Psoas muscle (tissue), 8 donors: ENCODE data around the gene ZNF345. TPM values are rescaled to one million over a fixed set of nuclear protein-coding genes. Genes with fewer than 3 reads are reported as not detected.

Experiments used
- ATAC-seq, 4 donors: fragments of 200-7000 bp; cut with Tn5 transposase; one replicate each; pipeline ENCODE4 v1.9.1; 2020; ENCODE audit warnings: moderate library complexity in 3 of 4, mild to moderate bottlenecking in 2 of 4
- DNase-seq, 2 donors: peaks; one replicate each; pipeline ENCODE4 v3.0.0-alpha.2; 2020
- H3K27ac ChIP-seq: fragments of 200-600 bp; one replicate; pipeline ENCODE4 v1.8.0; 2022
- H3K27me3 ChIP-seq, 3 donors: fragments of 200-600 bp in 1 of 3; one replicate each; pipeline versions ENCODE4 v1.6.1 to v1.8.0; 2013 to 2022; ENCODE audit warnings: low read length in 2 of 3, mild to moderate bottlenecking in 2 of 3, moderate library complexity in 1 of 3; ENCODE audit not compliant: insufficient read depth in 3 of 3
- H3K36me3 ChIP-seq, 2 donors: fragments of 200-600 bp in 1 of 2; one replicate each; pipeline versions ENCODE4 v1.6.1 to v1.8.0; 2013 to 2022; ENCODE audit warnings: low read depth in 1 of 2, mild to moderate bottlenecking in 1 of 2, moderate library complexity in 1 of 2; ENCODE audit not compliant: insufficient read depth in 1 of 2
- H3K4me1 ChIP-seq: fragments of 200-600 bp; one replicate; pipeline ENCODE4 v1.8.0; 2022
- H3K4me3 ChIP-seq: fragments of 200-600 bp; one replicate; pipeline ENCODE4 v1.8.0; 2022; ENCODE audit warnings: mild to moderate bottlenecking
- H3K9me3 ChIP-seq: fragments of 200-600 bp; one replicate; pipeline ENCODE4 v1.8.0; 2022
- CTCF ChIP-seq: fragments of 200-600 bp; IDR thresholded peaks from one replicate; pipeline ENCODE4 v1.8.0; 2022; ENCODE audit warnings: antibody characterized with exemption
- WGBS, 3 donors: extraction: QIAGEN DNeasy Blood & Tissue Kit; methylation state at CpG; one replicate each; pipeline versions ENCODE4 v1.1.6 to v1.1.7; 2013; 5-methylcytosine and 5-hydroxymethylcytosine counted together
- intact Hi-C, 2 donors: fragments of 100-400 bp; cut with DNase I; formaldehyde crosslinking; loops; one replicate each; pipeline versions ENCODE4 v1.11.0 to v1.14.2; 2022
- polyA plus RNA-seq, 3 donors: library from polyadenylated mRNA; stranded (reverse); fragments of 200-250 nt; gene quantifications; one replicate each; pipeline ENCODE4 v1.2.3, GENCODE V29; 2013
- total RNA-seq, 4 donors: library from RNA; stranded (reverse); fragmentation: NEBNext Ultra II Directional in 2 of 4; extraction: Animal tissue kit (Norgen Biotek cat#: 25700) in 2 of 4; gene quantifications; one replicate each; pipeline versions ENCODE4 v1.2.1 to v1.2.4, GENCODE V29; 2021 to 2023
- donor health status: healthy with polysubstance abuse.
- donor health status: DM: no; HTN: no; CAD: no; lungs with moderate emphysema.
- donor health status: Bipolar disorder and iron deficiency.
- donor health status: healthy.
- donor health status: DM: yes; HTN: yes; CAD: no.
- donor health status: DM: no; HTN: no; CAD: no.
- donor health status: DM: no; HTN: no; CAD: no.
- donor health status: DM: yes; HTN: yes; CAD: no.

ZNF345 gene
- total and polyA plus RNA-seq, 7 donors: 0.42 to 2.3 (median 1.4) TPM

GRCh38 chr19:36915992-36916830 lies 65.5 kb downstream of the ZNF345 start, which contains the start of the genes ZNF568 and ZNF829:
Gene ZNF568 (plus strand): TSS chr19:36916332. CDS start chr19:36922771, 6,439 bp downstream.
Gene ZNF829 (minus strand): TSS chr19:36916291. CDS start chr19:36915167, 1,124 bp downstream.
- DNase-seq: peak; percentile 88 to 95
- Histone ChIP-seq H3K4me1 (no peaks in the 10 kb centered on the region), H3K9me3 (peaks cover 28% of the 10 kb centered on the region), H3K4me3 (peak within 1 kb of the TSS; percentile 95), H3K36me3 (peaks cover 4 to 41% of the 10 kb centered on the region in 2 donors), H3K27ac (peak within 1 kb of the TSS; percentile 97), H3K27me3 (no peaks in the 10 kb centered on the region)
- peak; percentile 57 for TF ChIP-seq CTCF
- 0% methylated on average over 57 of the region's 57 CpGs for WGBS, 3 donors
- intact Hi-C loops: loop anchor here (5.0 kb wide), 4 partner anchors 64 to 301 kb away; partner anchors contain the start of genes ZNF345 (in 2 of the 2), ZNF383 (in 1 of the 2), ZNF420 (in 1 of the 2) and ZNF790 (in 1 of the 2)
- ATAC-seq: peak; percentile 96 to 99 (median 98)

GRCh38 chr19:36916991-36917390 lies 66.3 kb downstream of the ZNF345 start:
- intact Hi-C loops: loop anchor here (5.0 kb wide), 4 partner anchors 65 to 300 kb away; partner anchors contain the start of genes ZNF345 (in 2 of the 2), ZNF383 (in 1 of the 2), ZNF420 (in 1 of the 2) and ZNF790 (in 1 of the 2)
- peak; percentile 19 to 50 (median 38) for ATAC-seq
- Histone ChIP-seq H3K27ac (peak overlapping the region; percentile 97), H3K36me3 (peaks cover under 1 to 49% of the 10 kb centered on the region in 2 donors), H3K4me1 (no peaks in the 10 kb centered on the region), H3K9me3 (peaks cover 26% of the 10 kb centered on the region), H3K4me3 (peak overlapping the region; percentile 95), H3K27me3 (no peaks in the 10 kb centered on the region)
- DNase-seq: no peak
- TF ChIP-seq CTCF: no peak
- WGBS, 3 donors: 15 to 21% (median 19%) methylated on average over 7 of the region's 7 CpGs

- no peaks in the 10 kb centered on the region for H3K4me1 ChIP-seq
- intact Hi-C loops: loop anchor here (5.0 kb wide), 4 partner anchors 66 to 299 kb away; partner anchors contain the start of genes ZNF345 (in 2 of the 2), ZNF383 (in 1 of the 2), ZNF420 (in 1 of the 2) and ZNF790 (in 1 of the 2)
- TF ChIP-seq CTCF: no peak
- peaks cover 20% of the 10 kb centered on the region for H3K9me3 ChIP-seq
- H3K4me3 ChIP-seq: no peak overlapping the region
- DNase-seq: no peak
- no peak for ATAC-seq
- no peak overlapping the region for H3K27ac ChIP-seq
- peaks cover 0 to 55% of the 10 kb centered on the region in 2 donors for H3K36me3 ChIP-seq
- H3K27me3 ChIP-seq: no peaks in the 10 kb centered on the region
- 92 to 95% (median 94%) methylated on average over 9 of the region's 9 CpGs for WGBS, 3 donors
Measured at GRCh38 chr19:36918090-36918489, 67.4 kb downstream of the ZNF345 start.

Other genes starting within 250 kb of the ZNF345 start
- gene ZNF382, start 245.6 kb upstream of the ZNF345 start, total RNA-seq: 1 to 10 TPM in 3 of 4 donors, under 1 TPM in 1; 0.61 to 6.7 (median 2.4) TPM
- gene ZNF382, start 245.6 kb upstream of the ZNF345 start, polyA plus RNA-seq: 1 to 10 TPM in 2 of 3 donors, under 1 TPM in 1; 0.77 to 1.5 (median 1.2) TPM
- gene ZNF461, start 184.0 kb upstream of the ZNF345 start, total RNA-seq: 1 to 10 TPM; 2.0 to 5.1 (median 2.2) TPM
- 1 to 10 TPM; 1.6 to 5.7 (median 1.7) TPM for gene ZNF461, start 184.0 kb upstream of the ZNF345 start, polyA plus RNA-seq
- 1 to 10 TPM; 1.8 to 3.6 (median 2.3) TPM for gene ZNF567, start 163.3 kb upstream of the ZNF345 start, total RNA-seq
- 1 to 10 TPM in 2 of 3 donors, under 1 TPM in 1; 0.73 to 3.0 (median 2.0) TPM for gene ZNF567, start 163.3 kb upstream of the ZNF345 start, polyA plus RNA-seq
- gene ZNF850, start 78.1 kb upstream of the ZNF345 start, total RNA-seq: 1 to 10 TPM in 1 of 4 donors, under 1 TPM in 3; 0.27 to 1.1 (median 0.61) TPM
- under 1 TPM; 0.10 to 0.29 (median 0.14) TPM for gene ZNF850, start 78.1 kb upstream of the ZNF345 start, polyA plus RNA-seq
- 1 to 10 TPM; 2.5 to 5.1 (median 4.5) TPM for gene ZNF790, start 12.5 kb upstream of the ZNF345 start, total RNA-seq
- gene ZNF790, start 12.5 kb upstream of the ZNF345 start, polyA plus RNA-seq: 1 to 10 TPM; 1.4 to 7.5 (median 1.7) TPM
- gene ZNF829, start 65.4 kb downstream of the ZNF345 start, total RNA-seq: 1 to 10 TPM in 2 of 4 donors, under 1 TPM in 2; 0.92 to 1.5 (median 1.1) TPM
- gene ZNF829, start 65.4 kb downstream of the ZNF345 start, polyA plus RNA-seq: 1 to 10 TPM in 1 of 3 donors, under 1 TPM in 2; 0.61 to 1.3 (median 0.65) TPM
- 10 to 100 TPM in 1 of 4 donors, 1 to 10 TPM in 3; 4.8 to 13.9 (median 7.3) TPM for gene ZNF568, start 65.5 kb downstream of the ZNF345 start, total RNA-seq
- 10 to 100 TPM in 1 of 3 donors, 1 to 10 TPM in 2; 2.3 to 10.8 (median 4.0) TPM for gene ZNF568, start 65.5 kb downstream of the ZNF345 start, polyA plus RNA-seq
- gene ZNF420, start 227.6 kb downstream of the ZNF345 start, total RNA-seq: 10 to 100 TPM in 1 of 4 donors, 1 to 10 TPM in 3; 4.4 to 10.6 (median 7.1) TPM
- gene ZNF420, start 227.6 kb downstream of the ZNF345 start, polyA plus RNA-seq: 10 to 100 TPM in 1 of 3 donors, 1 to 10 TPM in 2; 3.5 to 39.5 (median 3.8) TPM